HG02623 (cell line): ENCODE data around the gene SLC26A8.

Source experiments
- ATAC-seq: cut with Tn5 transposase; IDR thresholded peaks from one replicate; pipeline ENCODE4 v1.9.1; 2021; ENCODE audit warnings: moderate library complexity; ENCODE audit not compliant: unreplicated experiment

SLC26A8 gene

GRCh38 chr6:36023996-36024795, at the start of gene SLC26A8:
TSS of gene SLC26A8 (minus strand) at chr6:36024641. CDS start at chr6:36019707, 4,934 bp downstream.
- no peak for ATAC-seq

GRCh38 chr6:36073587-36073986, 49.1 kb upstream of the SLC26A8 start:
- ATAC-seq = no peak

GRCh38 chr6:36072681-36073080, 48.2 kb upstream of the SLC26A8 start:
- ATAC-seq = no peak

GRCh38 chr6:36071714-36072113, 47.3 kb upstream of the SLC26A8 start:
- ATAC-seq = no peak

- no peak for ATAC-seq
Measured at GRCh38 chr6:36071281-36071680, 46.8 kb upstream of the SLC26A8 start.

GRCh38 chr6:36070252-36070651, 45.8 kb upstream of the SLC26A8 start:
- ATAC-seq = no peak

GRCh38 chr6:36069573-36069972, 45.1 kb upstream of the SLC26A8 start:
- ATAC-seq = no peak

- no peak for ATAC-seq
Measured at GRCh38 chr6:36068586-36068985, 44.1 kb upstream of the SLC26A8 start.

GRCh38 chr6:36068012-36068392, 43.6 kb upstream of the SLC26A8 start:
- ATAC-seq = no peak

GRCh38 chr6:36067374-36068011, 43.1 kb upstream of the SLC26A8 start:
- ATAC-seq = no peak

- no peak for ATAC-seq
Measured at GRCh38 chr6:36066817-36067216, 42.4 kb upstream of the SLC26A8 start.

GRCh38 chr6:36065916-36066315, 41.5 kb upstream of the SLC26A8 start:
- ATAC-seq = no peak

- no peak for ATAC-seq
Measured at GRCh38 chr6:36064770-36065396, 40.4 kb upstream of the SLC26A8 start.

GRCh38 chr6:36063318-36064060, 39.0 kb upstream of the SLC26A8 start:
- no peak for ATAC-seq

- ATAC-seq = no peak
Measured at GRCh38 chr6:36062247-36062646, 37.8 kb upstream of the SLC26A8 start.

GRCh38 chr6:36061236-36061635, 36.8 kb upstream of the SLC26A8 start:
- no peak for ATAC-seq

GRCh38 chr6:36056178-36056577, 31.7 kb upstream of the SLC26A8 start:
- no peak for ATAC-seq

GRCh38 chr6:36054956-36055355, 30.5 kb upstream of the SLC26A8 start:
- no peak for ATAC-seq

GRCh38 chr6:36054415-36054814, 30.0 kb upstream of the SLC26A8 start:
- no peak for ATAC-seq

- no peak for ATAC-seq
Measured at GRCh38 chr6:36053878-36054277, 29.4 kb upstream of the SLC26A8 start.

GRCh38 chr6:36052097-36052496, 27.7 kb upstream of the SLC26A8 start:
- no peak for ATAC-seq
